Stomach (tissue), 9 donors: Measurements from ENCODE around the gene GNG2. TPM values are rescaled to one million over a fixed set of nuclear protein-coding genes. Genes with fewer than 3 reads are reported as not detected.
A peak's percentile ranks its signal among the peaks of the same experiment; 100 is the strongest.

Experiments used
- DNase-seq, 2 donors: peaks; one replicate each; pipeline versions ENCODE4 v3.0.0 to v3.0.0-alpha.2; 2013 to 2019
- H3K27ac ChIP-seq, 5 donors: fragments of 200-600 bp in 4 of 5; sonication (generic) in 4 of 5; one replicate each; pipeline ENCODE4 v1.5.1; 2013 to 2019; ENCODE audit warnings: mild to moderate bottlenecking in 1 of 5, moderate library complexity in 1 of 5
- H3K27me3 ChIP-seq, 3 donors: fragments of 200-600 bp; sonication (generic); one replicate each; pipeline ENCODE4 v1.5.1; 2017 to 2019; ENCODE audit warnings: mixed run types in 1 of 3
- H3K36me3 ChIP-seq, 4 donors: fragments of 200-600 bp; sonication (generic); 1 replicate in 3 of 4; 2 replicates in 1 of 4; pipeline ENCODE4 v1.5.1; 2016 to 2019
- H3K4me1 ChIP-seq, 4 donors: fragments of 200-600 bp; sonication (generic); one replicate each; pipeline ENCODE4 v1.5.1; 2016 to 2019
- H3K4me3 ChIP-seq, 4 donors: fragments of 200-600 bp; sonication (generic) in 3 of 4; one replicate each; pipeline ENCODE4 v1.5.1; 2016 to 2019; ENCODE audit warnings: mild to moderate bottlenecking in 1 of 4
- H3K9me3 ChIP-seq, 4 donors: fragments of 200-600 bp; sonication (generic); one replicate each; pipeline ENCODE4 v1.5.1; 2016 to 2019
- EP300 ChIP-seq: sonication (generic); formaldehyde crosslinking; IDR thresholded peaks from one replicate; pipeline ENCODE4 v1.6.1; 2017; ENCODE audit warnings: antibody characterized with exemption
- POLR2A ChIP-seq, 4 donors: fragments of 450-650 bp; IDR thresholded peaks; one replicate each; pipeline ENCODE4 v1.6.1; 2016; ENCODE audit warnings: antibody characterized with exemption in 4 of 4, control low read depth in 2 of 4, mild to moderate bottlenecking in 1 of 4, moderate library complexity in 1 of 4
- POLR2AphosphoS5 ChIP-seq, 3 donors: sonication (generic); formaldehyde crosslinking; IDR thresholded peaks; one replicate each; pipeline ENCODE4 v1.6.1; 2016; ENCODE audit warnings: antibody characterized with exemption in 3 of 3
- WGBS, 5 donors: extraction: QIAGEN DNeasy Blood & Tissue Kit in 3 of 5; methylation state at CpG; one replicate each; pipeline versions ENCODE4 v1.1.5 to v1.1.7; 2013 to 2018; 5-methylcytosine and 5-hydroxymethylcytosine counted together
- intact Hi-C: fragments of 100-400 bp; cut with DNase I; formaldehyde crosslinking; loops from one replicate; pipeline ENCODE4 v1.15.1; 2023; ENCODE audit warnings: low total_unique reads
- polyA plus RNA-seq, 3 donors: library from polyadenylated mRNA; stranded (reverse); fragments of 200-250 nt; gene quantifications; one replicate each; pipeline ENCODE4 v1.2.3, GENCODE V29; 2013
- total RNA-seq, 5 donors: library from RNA; depleted of rRNA; stranded (reverse); fragments of >200 nt; gene quantifications; one replicate each; pipeline versions ENCODE4 v1.1.0 to v1.2.3, GENCODE V29; 2014 to 2016
- TF ChIP-seq, protein P1 (sequence below), 7 experiments: fragments of 450-650 bp in 4 of 7; fragments of 200-600 bp in 3 of 7; sonication (generic) in 3 of 7; IDR thresholded peaks; one replicate each; pipeline ENCODE4 v1.5.1; 2016 to 2019; ENCODE audit warnings: antibody characterized with exemption in 7 of 7, control low read depth in 2 of 7, mild to moderate bottlenecking in 1 of 7
- donor health status: healthy with polysubstance abuse.
- donor health status: Bipolar disorder and iron deficiency.
- donor health status: healthy.

The GNG2 gene
- total and polyA plus RNA-seq, 8 donors: 0.58 to 23.3 (median 9.2) TPM

DNA sequence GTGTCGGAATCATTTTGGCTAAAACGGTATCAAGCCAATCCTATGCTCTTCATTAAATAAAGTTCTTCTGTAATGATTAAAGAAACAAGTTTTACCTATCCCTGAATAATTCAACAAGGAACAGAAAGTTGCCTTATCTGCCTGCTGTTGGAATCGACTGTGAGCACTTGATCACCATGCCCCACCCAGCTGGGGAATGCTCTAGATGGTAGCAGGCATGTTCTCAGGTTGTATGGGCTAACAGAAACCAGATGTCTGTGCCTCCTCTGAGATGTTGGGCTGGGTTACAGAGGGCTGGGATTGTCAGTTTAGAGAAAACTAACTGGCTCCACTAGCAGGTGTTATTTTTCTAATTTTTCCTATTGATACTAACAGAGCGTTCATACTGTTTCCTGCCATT is 157.8 kb downstream of the GNG2 start:
- peaks cover 0 to 59% (median 11%) of the 10 kb centered on the region in 4 donors for H3K4me1 ChIP-seq
- H3K27ac ChIP-seq: no peak overlapping the region
- TF ChIP-seq EP300 (no peak), POLR2AphosphoS5 (IDR thresholded peaks at IDR 0.05) (peak in 1 of 3 donors; percentile 30)
- intact Hi-C loops: no loop called here
- WGBS, 5 donors: 62 to 73% (median 72%) methylated on average over 4 of the region's 4 CpGs
- no peak overlapping the region for H3K4me3 ChIP-seq
- H3K9me3 ChIP-seq: no peaks in the 10 kb centered on the region
- DNase-seq: peak in 1 of 2 donors; percentile 65
- peaks cover 0 to 57% (median 21%) of the 10 kb centered on the region in 4 donors for H3K36me3 ChIP-seq
- no peaks in the 10 kb centered on the region for H3K27me3 ChIP-seq

GRCh38 chr14:52018970-52019369 is 158.6 kb downstream of the GNG2 start:
- DNase-seq: no peak

More at GRCh38 chr14:52018970-52019369, 158.6 kb downstream of the GNG2 start:
- 87 to 99% (median 97%) methylated on average over 4 to 8 of the region's 8 CpGs for WGBS, 5 donors
- Histone ChIP-seq H3K27ac (no peak overlapping the region), H3K9me3 (no peaks in the 10 kb centered on the region), H3K4me3 (no peak overlapping the region), H3K36me3 (peaks cover 0 to 50% (median 21%) of the 10 kb centered on the region in 4 donors), H3K27me3 (no peaks in the 10 kb centered on the region), H3K4me1 (peaks cover 0 to 62% (median 15%) of the 10 kb centered on the region in 4 donors)
- TF ChIP-seq EP300 (no peak), POLR2AphosphoS5 (IDR thresholded peaks at IDR 0.05) (no peak), POLR2A (IDR thresholded peaks at IDR 0.05) (no peak)
- TF ChIP-seq, protein P1, sequence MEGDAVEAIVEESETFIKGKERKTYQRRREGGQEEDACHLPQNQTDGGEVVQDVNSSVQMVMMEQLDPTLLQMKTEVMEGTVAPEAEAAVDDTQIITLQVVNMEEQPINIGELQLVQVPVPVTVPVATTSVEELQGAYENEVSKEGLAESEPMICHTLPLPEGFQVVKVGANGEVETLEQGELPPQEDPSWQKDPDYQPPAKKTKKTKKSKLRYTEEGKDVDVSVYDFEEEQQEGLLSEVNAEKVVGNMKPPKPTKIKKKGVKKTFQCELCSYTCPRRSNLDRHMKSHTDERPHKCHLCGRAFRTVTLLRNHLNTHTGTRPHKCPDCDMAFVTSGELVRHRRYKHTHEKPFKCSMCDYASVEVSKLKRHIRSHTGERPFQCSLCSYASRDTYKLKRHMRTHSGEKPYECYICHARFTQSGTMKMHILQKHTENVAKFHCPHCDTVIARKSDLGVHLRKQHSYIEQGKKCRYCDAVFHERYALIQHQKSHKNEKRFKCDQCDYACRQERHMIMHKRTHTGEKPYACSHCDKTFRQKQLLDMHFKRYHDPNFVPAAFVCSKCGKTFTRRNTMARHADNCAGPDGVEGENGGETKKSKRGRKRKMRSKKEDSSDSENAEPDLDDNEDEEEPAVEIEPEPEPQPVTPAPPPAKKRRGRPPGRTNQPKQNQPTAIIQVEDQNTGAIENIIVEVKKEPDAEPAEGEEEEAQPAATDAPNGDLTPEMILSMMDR (IDR thresholded peaks at IDR 0.05): no peak
- intact Hi-C loops: no loop called here

Other genes with a start within 250 kb of the GNG2 start
- 10 to 100 TPM in 3 of 5 donors, 1 to 10 TPM in 2; 8.4 to 35.2 (median 11.1) TPM for gene FRMD6, start 208.7 kb upstream of the GNG2 start, total RNA-seq
- gene FRMD6, start 208.7 kb upstream of the GNG2 start, polyA plus RNA-seq: 10 to 100 TPM in 1 of 3 donors, 1 to 10 TPM in 2; 5.9 to 12.9 (median 8.1) TPM
- gene RTRAF, start 128.9 kb downstream of the GNG2 start, total RNA-seq: 100 to 1,000 TPM in 2 of 5 donors, 10 to 100 TPM in 2, 1 to 10 TPM in 1; 4.9 to 196 (median 72.0) TPM
- 100 to 1,000 TPM; 142 to 202 (median 171) TPM for gene RTRAF, start 128.9 kb downstream of the GNG2 start, polyA plus RNA-seq
- 10 to 100 TPM in 4 of 5 donors, 1 to 10 TPM in 1; 8.0 to 67.0 (median 31.9) TPM for gene NID2, start 208.4 kb downstream of the GNG2 start, total RNA-seq
- gene NID2, start 208.4 kb downstream of the GNG2 start, polyA plus RNA-seq: 1 to 10 TPM; 1.7 to 4.7 (median 2.3) TPM